ENCODE data around the gene LRPPRC. TPM values are rescaled to one million over a fixed set of nuclear protein-coding genes. Genes with fewer than 3 reads are reported as not detected.

The LRPPRC gene
- total RNA-seq, result 69.8 and 75.7 TPM in 2 replicates

GRCh38 chr2:43995733-43996533, at the start of gene LRPPRC:
LRPPRC (minus strand) TSS chr2:43995989; CDS start chr2:43995947, 42 bp downstream.

DNA sequence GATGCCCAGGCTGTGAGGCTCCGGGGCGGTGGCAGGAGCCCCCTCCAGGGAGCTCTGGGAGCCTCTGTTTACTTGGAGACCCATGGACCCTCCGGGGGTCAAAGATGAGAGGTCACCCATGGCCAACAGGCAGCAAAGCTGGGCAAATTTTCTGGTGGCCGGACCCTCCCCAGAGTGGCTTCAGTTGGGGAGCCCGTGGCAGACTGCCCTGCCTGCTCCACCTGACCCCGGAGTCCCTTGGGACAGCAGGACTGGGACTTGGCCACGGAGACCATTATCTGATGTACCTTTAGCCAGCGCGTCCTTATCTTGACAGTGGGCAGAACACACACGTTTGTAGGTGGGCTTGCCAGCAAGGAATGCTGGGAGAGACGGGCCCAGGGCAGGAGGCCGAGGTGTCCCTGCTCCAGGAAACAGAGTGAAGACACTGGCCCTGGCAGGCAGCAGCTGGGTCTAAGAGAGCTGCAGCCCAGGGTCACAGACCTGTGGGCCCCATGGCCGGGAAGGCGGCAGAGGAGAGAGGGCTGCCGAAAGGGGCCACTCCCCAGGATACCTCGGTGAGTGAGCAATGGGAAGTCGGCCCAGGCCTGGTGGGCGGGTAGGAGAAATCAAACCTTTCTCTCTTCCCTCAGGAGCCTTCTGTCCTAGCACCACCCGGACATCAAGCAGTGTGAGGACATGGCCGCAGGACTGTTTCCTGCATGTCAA, 157.1 kb downstream of the LRPPRC start, which contains the start of the genes ABCG5 and ABCG8:
TSS of gene ABCG5 (minus strand) at position 280 of the 708 bp plus-strand sequence. CDS start at position 120, 160 bp downstream.
TSS of gene ABCG8 (plus strand) at position 412 of the 708 bp plus-strand sequence. CDS start at position 495, 83 bp downstream.

Other genes with a start within 250 kb of the LRPPRC start
- gene DYNC2LI1, start 221.9 kb downstream of the LRPPRC start, total RNA-seq, result 11.7 and 15.3 TPM in 2 replicates
- not detected in 2 replicates for gene ABCG5, start 157.2 kb downstream of the LRPPRC start, total RNA-seq
- gene ABCG8, start 157.0 kb downstream of the LRPPRC start, total RNA-seq, result not detected in 2 replicates
- 16.6 and 26.1 TPM in 2 replicates for gene PPM1B, start 172.9 kb upstream of the LRPPRC start, total RNA-seq

Data from epithelial cell of umbilical artery (primary cell).